ENCODE data around the gene SDK1. TPM values are rescaled to one million over a fixed set of nuclear protein-coding genes. Genes with fewer than 3 reads are reported as not detected.

The SDK1 gene
- total and polyA plus RNA-seq, 2 of the 8 experiments (the other 6 are each of a cell fraction or from before 2014, with no cell fraction given): 3.3 to 7.2 TPM

DNA sequence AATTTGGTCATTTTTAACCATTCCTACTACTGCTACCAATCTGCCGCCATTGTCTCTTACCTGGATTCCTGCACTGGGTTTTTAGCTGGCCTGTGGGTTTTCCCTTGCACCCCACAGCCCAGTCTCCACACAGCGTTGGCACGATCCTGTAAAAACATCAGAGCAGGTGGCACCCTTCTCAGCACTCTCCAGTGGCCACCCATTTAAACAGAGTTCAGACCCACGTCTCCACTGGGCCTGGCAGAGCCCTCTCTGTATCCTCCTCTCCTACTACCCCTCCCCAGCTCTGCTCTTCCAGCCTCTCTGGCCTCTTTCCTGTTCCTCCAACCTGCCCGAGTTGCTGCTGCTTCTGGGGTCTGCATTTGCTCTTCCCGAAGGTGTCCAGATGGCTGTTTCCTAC lies 259.4 kb downstream of the SDK1 start (continued):
- no peak for TF ChIP-seq CBX5 (IDR thresholded peaks at IDR 0.05; ENCODE audit: low read depth, low read length)
- TF ChIP-seq RAD21 (IDR thresholded peaks at IDR 0.05 in 1 of 2, conservative IDR thresholded peaks at IDR 0.05 in 1 of 2; ENCODE audit: low read depth in 2 of 2, low read length in 2 of 2): no peak
